Esophagus squamous epithelium (tissue), 4 donors: ENCODE data around the gene WWOX.

Source experiments
- CTCF ChIP-seq, 6 experiments: fragments of 450-650 bp in 4 of 6; fragments of 200-600 bp in 2 of 6; sonication (generic) in 2 of 6; IDR thresholded peaks; one replicate each; pipeline ENCODE4 v1.5.1; 2016 to 2019; ENCODE audit warnings: antibody characterized with exemption in 6 of 6, mild to moderate bottlenecking in 4 of 6, moderate library complexity in 4 of 6
- POLR2A ChIP-seq, 4 donors: fragments of 450-650 bp; IDR thresholded peaks; one replicate each; pipeline ENCODE4 v1.6.1; 2017; ENCODE audit warnings: antibody characterized with exemption in 4 of 4, mild to moderate bottlenecking in 4 of 4, moderate library complexity in 3 of 4

- TF ChIP-seq POLR2A (IDR thresholded peaks at IDR 0.05), result no peak
- TF ChIP-seq CTCF (IDR thresholded peaks at IDR 0.05), result no peak
Observed at GRCh38 chr16:78675312-78675711, 575.9 kb downstream of the WWOX start.
